Stimulated activated CD4-positive, alpha-beta T cell treated with anti-CD3 and anti-CD28 coated beads, Interleukin-1b, Interleukin-23, amount 100 ng/mL, for 24 hours (primary cell): ENCODE data around the gene GHRH.

Experiments
- DNase-seq, 4 experiments: peaks; one replicate each; pipeline ENCODE4 v3.0.0-alpha.2; 2020; ENCODE audit warnings: low read depth in 4 of 4, low spot score in 1 of 4

GHRH gene

GRCh38 chr20:37263686-37264085 is 2.1 kb upstream of the GHRH start:
- DNase-seq, result no peak

GRCh38 chr20:37262505-37262904 is 891 bp upstream of the GHRH start:
- DNase-seq, result no peak

GRCh38 chr20:37260923-37261322 is 691 bp downstream of the GHRH start:
- DNase-seq, result no peak

GRCh38 chr20:37259865-37260264 is 1.7 kb downstream of the GHRH start:
- DNase-seq, result no peak

- DNase-seq, result no peak
Observed at GRCh38 chr20:37259031-37259430, 2.6 kb downstream of the GHRH start.

GRCh38 chr20:37257988-37258387 is 3.6 kb downstream of the GHRH start:
- no peak for DNase-seq

GRCh38 chr20:37257530-37257929 is 4.1 kb downstream of the GHRH start:
- DNase-seq, result no peak

- DNase-seq, result no peak
Observed at GRCh38 chr20:37256286-37256685, 5.3 kb downstream of the GHRH start.

GRCh38 chr20:37254114-37254878 is 7.3 kb downstream of the GHRH start:
- DNase-seq, result no peak

GRCh38 chr20:37253087-37253486 is 8.5 kb downstream of the GHRH start:
- no peak for DNase-seq

- DNase-seq, result no peak
Observed at GRCh38 chr20:37251825-37252477, 9.7 kb downstream of the GHRH start.

- no peak for DNase-seq
Observed at GRCh38 chr20:37249304-37249703, 12.3 kb downstream of the GHRH start.

GRCh38 chr20:37247547-37247946 is 14.1 kb downstream of the GHRH start:
- no peak for DNase-seq

GRCh38 chr20:37246736-37247135 is 14.9 kb downstream of the GHRH start:
- DNase-seq, result no peak

- no peak for DNase-seq
Observed at GRCh38 chr20:37245216-37246150, 16.1 kb downstream of the GHRH start.

- DNase-seq, result no peak
Observed at GRCh38 chr20:37244572-37244957, 17.0 kb downstream of the GHRH start.

GRCh38 chr20:37243937-37244571 is 17.6 kb downstream of the GHRH start:
- DNase-seq, result no peak

GRCh38 chr20:37243076-37243936 is 18.3 kb downstream of the GHRH start:
- no peak for DNase-seq

GRCh38 chr20:37242503-37242902 is 19.1 kb downstream of the GHRH start:
- DNase-seq, result no peak

GRCh38 chr20:37240337-37241067 is 21.1 kb downstream of the GHRH start:
- DNase-seq, result no peak
